CD4-positive, alpha-beta T cell treated with Interleukin-6 at 100 ng/mL for 8 hours (primary cell): ENCODE results near the gene GAS7.

ENCODE experiments used
- DNase-seq: peaks from one replicate; pipeline ENCODE4 v3.0.0-alpha.2; 2020; ENCODE audit warnings: mixed read lengths, low spot score

Gene GAS7

DNA sequence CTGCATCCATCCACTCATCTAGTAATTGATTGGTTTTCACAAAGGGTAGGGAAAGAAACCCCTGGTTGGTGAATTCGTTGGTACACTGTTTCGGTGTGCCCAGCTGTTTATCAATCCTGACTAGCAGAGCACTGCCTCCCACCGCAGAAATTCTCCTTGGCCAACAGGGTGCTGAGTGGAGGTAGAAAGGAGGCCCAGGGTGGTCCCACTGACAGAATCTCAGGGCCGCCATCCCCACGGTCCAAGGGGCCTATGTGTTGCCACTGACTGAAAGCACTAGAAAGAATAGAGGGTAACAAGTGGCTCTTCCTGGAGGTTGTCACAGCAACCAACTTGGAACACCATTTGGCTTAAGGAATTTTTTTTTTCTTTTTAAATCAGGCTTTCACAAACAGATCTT is 284.9 kb downstream of the GAS7 start:
- DNase-seq = no peak

DNA sequence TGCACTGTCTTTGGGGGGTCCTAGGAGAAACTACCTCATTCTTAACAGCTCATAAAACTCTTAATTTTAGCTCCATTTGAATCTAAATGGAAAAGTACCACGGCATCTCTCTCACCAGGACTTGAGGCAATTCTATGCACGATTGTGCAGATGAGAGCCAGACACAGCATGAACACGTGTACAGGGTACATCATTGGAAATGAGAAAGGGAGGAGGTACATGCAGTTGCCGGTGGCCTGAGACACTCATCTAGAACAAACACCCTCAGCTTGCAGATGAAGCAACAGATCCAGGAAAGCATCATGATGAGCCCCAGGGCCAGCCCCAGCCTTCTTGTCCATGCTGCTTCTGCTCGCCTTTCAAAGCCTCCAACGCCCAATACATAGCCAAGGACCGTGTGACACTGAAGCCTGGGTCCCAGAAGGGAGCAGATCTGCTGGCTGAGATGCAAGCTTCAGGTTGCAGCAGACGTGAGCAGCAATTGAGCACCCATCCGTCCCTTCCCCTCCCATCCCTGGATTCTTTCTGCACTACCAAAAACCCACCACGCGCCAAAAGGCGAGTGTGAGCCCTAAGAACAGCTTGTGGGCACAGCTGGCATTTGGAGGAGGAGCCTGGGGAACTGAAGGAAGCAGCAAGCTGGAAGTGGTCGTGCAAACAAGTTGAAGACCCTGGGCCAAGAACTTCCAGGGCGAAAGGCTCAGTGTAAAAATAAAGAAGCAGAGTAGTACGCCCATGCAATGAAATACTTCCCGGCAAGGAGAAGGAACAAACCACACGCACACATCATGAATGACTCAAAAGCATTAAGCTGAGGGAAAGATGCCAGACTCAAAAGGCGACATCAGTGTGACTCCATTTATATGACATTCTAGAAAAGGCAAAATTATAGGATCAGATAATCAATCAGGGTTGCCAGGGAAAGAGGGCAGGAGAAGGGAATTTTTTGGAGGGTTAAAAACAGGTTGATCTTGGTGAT is 286.0 kb downstream of the GAS7 start:
- DNase-seq = no peak

DNA sequence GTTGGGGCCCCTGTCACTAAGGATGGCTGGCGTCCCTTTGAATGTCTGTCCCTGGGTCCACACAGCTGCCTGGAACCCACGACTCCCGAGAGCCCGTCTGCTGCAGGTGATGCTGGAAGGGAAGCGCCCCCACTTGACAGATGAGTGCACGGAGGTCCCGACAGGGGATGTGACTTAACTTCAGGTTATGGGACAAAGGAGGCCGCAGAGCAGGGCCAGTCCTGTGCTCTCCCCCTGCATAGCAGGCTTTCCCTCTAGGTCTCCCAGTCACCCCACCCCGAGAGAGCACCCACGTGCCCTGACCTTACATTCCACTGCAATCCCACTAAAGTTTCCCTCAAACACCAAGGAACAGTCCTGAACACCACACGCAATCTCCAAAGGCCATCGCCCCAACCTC is 287.3 kb downstream of the GAS7 start:
- no peak for DNase-seq

DNA sequence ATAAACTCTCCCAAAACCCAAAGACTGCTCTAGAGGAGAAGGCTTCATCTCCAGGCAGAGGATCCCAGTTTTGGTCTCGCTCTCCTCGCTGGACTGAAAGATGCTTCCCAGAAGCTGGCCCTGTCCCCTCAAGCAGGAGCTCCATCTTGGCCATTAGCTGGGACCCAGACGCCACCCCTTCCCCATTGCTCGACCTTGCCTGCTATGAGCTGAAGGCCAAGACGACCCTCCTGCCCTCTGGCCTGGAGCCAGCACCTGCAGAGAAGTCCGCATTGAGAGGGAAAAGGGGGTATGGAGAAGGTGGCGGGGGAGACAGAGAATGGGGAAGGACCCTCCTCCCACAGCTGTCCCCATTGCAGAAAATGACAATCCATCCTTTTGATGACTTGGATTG is 289.8 kb downstream of the GAS7 start:
- no peak for DNase-seq

DNA sequence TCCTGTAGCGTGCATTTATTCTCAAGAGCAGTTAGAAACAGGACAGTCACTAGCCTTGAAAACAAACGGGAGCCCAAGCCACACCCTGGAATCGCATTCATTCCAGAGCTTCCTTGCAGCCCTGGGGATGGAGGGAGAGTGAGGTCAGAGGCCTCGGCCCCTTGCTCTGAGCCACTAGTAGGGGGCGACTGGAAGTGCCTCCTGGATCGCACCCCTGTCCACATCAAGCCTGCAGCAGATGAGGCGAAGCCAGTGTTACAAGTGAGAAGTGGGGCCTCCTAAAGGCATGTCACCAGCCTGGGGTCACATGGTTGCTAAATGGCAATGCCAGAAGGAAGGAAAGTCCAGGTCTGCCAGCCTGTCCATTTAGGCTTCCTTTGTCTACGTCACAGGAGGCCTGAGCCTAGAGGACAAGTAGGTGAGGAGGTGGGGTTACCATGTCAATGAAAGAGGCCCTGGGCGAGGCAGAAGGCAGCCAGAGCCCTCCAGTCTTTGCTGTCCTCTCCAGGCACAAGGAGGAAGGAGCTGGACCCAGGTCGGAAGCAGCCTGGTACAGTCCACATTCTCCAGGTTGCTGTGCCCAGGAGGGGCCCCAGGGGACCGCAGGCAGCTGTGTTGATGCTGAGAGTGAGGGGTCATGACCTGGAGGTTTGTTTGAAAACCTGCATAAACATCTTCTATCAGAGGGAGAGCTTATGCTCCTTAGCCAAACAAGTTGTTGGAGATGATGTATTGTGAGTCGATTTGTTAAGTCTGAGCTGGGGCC is 290.3 kb downstream of the GAS7 start:
- no peak for DNase-seq

DNA sequence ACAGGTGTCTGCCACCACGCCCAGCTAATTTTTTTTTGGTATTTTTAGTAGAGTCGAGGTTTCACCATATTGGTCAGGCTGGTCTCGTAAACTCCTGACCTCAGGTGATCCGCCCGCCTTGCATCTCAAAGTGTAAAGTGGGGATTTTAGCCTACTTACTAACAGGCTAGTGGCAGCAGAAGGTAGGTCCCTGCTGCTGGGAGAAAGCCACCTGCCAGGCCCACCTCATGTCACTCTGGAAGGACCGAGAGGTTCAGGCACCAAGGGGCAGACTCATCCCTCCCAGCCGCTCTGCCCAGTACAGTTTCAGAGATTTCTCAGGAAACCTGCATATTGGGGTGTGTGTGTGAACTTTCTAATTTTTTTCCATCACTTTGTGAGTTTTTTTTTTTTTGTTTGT is 291.3 kb downstream of the GAS7 start:
- no peak for DNase-seq

DNA sequence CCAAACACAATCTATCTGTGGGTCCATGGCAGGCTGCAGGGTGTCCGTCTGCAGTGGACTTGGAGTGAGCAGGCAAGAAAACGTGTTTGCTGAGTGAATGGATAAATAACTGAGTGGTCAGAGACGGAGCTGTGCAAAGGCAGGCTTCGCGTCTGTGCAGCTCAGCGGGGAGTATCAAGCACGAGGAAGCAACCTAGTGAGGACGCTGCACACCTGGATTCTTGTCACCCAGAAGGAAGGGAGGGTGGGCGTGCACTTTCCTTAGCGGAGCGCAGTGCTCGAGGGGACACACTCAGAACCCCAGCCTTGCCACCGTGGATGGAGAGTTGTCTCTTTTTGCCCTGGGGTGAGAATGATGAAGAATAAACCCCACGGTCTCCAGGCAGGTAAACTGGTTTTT is 291.8 kb downstream of the GAS7 start:
- DNase-seq = no peak

DNA sequence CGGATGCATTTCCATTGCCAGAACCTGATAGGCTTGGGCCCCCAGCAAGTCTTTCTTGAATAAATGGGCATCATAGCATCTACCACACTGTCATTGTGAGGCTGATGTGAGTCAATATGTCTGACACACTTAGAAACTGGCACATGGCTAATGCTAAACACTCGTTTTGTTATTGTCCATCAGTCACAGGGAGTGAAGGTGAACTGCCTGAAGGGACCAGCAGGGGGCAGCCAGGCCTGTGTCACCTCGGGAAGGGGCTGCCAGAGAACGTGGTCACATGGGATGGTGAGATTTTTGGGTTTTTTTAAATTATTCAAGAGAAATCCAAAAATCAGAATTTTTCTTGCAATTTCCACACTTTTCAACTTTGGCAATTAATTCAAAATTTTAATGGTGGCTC is 292.5 kb downstream of the GAS7 start:
- DNase-seq = no peak

DNA sequence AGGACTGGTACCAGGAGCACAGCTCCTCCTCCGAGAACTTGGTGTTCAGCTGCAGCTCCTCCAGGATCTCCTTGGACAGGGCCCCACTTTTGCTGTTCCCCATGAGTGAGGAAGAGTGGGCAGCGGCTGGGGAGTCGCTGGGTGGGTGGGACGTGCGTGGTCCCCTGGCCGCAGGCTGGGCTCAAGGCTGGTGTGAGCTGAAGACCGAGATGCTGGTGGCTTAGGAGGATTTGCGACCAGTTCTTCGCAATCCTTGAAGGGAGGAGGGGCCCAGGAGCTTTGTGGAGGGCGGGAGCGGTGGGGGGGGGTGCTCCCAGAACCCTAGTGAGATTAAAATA is 293.4 kb downstream of the GAS7 start, which contains the start of gene RCVRN:
TSS of gene RCVRN (minus strand) at position 194 of the 338 bp plus-strand sequence. CDS start at position 103, 91 bp downstream.
- no peak for DNase-seq

DNA sequence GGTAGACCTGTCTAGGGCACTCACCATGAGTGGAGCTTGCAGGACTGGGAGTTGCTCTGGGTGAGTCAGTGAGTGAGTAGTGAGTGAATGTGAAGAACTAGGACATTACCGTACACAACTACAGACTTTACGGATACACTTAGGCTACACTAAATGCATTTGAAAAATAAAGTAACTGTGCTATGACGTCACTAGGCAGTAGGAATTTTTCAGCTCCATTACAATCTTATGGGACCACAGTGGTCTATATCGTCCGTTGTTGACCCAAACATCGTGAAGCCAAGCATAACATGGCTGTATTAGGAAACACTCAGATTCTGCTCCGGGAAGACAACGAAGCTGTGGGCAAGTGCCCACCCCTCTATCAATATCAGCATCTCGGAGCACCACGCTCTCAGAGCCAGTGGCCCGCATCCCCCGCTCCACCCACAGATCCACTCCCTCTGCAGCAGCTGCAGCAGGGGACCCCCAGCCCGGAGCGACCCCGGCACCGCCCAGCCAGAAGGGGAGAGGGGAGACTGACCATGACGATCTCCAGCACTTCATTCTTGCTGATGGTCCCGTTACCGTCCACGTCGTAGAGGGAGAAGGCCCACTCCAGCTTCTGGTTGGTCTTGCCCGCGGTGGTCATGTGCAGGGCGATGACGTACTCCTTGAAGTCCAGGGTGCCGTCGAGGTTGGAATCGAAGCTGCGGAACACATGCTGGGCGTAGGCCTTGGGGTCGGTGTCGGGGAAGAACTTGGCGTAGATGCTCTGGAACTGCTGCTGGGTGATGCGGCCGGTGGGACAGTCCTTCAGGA is 293.9 kb downstream of the GAS7 start:
- no peak for DNase-seq

DNA sequence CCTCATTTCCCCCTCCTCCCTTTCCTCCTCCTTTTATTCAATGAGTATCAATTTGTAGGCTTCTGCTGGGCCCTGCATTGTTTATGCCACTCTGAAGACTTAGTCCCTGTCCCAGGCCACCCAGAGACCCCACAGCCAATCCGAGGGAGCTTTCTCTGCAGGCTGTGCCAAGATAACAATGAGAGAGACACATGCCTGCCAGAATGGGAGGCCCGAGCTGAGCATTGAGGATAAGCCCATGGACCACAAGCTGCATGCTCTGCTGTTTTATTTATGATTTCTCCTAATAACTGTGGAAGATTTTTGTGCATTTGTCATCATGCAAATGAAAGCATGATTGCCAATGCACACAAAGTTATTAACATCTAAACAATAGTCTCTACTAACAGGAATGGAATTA is 296.3 kb downstream of the GAS7 start:
- no peak for DNase-seq

DNA sequence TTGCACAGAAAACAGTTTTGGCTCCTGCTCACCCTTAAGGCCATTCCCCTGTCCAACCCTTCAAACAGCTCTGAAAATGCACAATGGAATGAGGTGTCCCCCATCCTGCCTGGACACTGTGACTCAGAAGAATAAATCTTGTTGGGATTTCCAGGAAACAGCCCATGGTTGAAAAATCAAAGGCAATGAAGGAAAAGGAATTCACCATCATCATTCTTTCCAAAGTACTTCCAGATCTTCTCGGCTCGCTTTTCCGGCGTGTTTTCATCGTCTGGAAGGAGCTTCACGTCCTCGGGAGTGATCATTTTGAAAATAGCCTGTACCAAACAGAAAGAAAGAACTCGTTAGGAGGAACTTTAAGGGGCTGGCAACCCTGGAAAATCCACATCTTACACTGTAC is 297.6 kb downstream of the GAS7 start:
- no peak for DNase-seq

DNA sequence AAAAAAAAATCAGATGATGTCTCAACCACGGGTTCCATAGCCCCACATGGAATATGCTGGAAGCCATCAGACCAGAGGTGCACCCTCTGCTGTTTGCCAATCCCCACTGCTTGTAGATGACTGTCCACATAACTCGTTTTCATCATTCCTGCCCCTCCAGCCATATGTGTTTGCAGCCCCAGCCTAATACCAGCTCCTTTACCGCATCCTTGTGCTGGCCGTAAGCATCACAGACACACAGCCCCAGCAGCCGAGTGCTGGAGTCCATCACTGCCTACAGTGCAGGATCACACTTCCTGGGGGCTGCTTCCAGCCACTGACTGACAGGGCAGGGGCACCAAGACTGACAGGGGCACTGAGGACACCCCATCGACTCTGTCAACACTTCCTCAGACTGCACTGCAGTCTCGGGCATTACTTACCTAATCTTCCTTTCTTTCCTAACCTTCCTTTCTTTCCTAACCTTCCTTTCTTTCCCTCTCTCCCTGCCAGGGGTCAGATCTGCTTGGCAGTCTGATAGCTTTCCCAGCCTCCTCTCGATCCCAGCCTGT is 298.3 kb downstream of the GAS7 start:
- no peak for DNase-seq

DNA sequence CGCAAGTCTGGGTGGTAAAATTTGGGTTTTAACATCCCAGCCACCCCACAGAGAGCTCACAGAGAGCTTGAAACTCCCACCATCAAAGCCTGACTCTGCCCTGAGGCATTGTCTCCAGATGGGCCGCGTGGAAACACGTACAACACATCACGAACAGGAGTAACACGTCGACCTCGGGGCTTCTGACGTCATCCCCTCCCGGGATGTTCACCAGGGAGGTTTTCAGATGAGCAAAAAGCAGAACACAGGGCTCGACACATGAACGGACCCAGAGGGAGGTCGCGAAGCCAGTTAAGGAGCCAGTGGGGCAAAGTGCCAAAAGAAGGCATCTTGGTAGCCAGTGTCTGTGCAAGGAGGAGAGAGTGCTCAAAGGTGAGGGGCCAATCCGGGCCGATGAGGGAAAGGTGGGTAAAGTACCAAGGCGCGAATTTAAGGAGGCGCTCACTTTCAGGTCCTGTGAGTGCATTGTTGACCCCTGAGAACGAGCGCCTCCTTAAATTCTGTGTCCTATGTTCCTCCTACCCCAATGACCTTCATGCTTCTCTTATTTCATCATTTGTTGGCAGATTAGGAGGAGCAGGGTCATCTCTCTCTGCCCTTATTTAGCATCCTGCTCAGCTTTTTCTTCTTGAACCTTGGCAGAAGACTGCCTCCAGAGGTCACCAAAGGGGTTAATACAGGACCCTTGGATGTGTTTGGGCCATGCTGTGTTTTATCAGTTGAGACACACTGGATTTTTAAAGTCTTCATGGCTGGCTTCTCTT is 298.9 kb downstream of the GAS7 start:
- DNase-seq = no peak

DNA sequence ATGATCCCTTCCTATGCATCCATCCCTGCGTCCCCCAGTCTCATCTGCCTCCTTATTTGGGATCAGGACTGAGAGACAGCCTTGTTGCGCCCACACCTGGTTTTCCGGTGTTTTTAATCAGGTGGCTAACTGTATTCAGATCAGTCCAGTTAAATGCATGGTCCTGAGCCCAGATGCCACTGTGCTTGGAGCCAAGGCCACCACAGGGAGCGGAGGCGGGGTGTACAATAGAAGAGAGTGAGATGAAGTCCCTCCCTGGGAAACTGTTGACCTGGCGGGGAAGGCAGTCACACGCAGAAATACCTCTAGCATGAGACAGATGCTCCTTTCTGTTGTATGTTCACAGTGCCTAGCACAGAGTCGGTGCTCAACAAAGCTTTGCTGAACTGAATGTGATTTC is 299.6 kb downstream of the GAS7 start:
- DNase-seq = no peak

DNA sequence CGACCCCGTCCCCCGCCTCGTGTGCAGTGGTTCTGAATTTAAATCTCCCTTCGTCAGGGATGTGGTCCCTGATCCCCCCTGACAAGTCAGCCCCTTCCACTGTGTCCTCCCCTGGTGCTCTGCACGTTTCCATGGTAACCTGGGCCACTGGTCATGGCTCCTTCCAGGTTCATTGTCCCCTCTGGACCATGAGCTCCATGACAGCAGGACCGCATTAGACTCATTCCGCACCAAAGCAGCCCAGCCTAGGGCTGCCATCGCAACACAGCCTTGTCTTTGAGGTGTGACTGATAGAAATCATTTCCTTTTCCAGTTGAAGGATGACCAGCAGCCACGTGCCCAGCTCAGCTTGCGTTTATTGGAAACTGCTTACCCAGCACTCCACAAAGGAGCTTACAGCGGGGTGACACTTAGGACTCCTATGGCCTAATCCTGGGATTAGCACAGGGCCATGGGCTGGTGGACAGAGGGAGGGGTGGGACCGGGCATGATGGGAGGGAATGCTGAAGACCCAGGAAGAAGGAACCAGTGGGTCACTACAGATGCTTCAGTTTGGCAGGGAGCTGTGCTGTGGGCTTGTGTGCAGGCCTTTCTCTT is 300.9 kb downstream of the GAS7 start:
- no peak for DNase-seq

DNA sequence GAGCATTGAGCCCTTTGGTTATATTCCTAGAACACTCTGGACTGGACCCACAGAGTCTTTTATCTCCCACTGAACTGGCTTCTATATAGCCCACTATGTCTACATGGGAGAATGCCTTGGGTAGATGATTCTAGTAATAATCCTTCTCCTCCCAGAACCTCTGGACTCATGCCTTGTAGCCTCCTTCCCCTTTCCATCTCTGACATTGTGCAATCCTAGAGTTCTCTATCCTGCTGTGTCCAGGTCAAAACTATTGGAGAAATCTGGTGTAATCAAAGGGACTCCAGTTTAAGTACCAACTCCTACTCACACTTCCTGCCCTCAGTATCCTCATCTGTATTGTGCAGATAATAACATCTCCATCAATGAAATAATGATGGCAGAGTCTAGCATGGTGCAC is 302.5 kb downstream of the GAS7 start:
- DNase-seq = no peak

DNA sequence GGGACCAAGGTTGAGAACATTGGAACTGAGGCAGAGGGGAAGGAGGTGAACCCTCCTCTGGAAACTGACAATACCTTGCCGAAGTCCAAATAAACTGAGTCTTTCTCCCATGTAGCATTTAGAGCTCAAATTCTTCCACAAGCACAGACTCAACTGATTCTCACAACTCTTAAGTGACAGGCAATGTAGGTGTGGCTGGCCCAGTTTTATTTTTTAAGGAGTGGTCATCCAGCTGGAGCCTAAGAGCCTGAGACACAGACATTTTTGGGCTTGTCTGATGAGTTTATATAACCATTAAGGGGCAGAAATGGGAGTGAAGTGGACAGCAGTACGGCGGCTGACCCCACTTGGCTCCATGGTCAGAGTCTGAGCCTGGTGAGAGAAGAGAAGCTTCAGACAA is 304.2 kb downstream of the GAS7 start:
- DNase-seq = no peak

DNA sequence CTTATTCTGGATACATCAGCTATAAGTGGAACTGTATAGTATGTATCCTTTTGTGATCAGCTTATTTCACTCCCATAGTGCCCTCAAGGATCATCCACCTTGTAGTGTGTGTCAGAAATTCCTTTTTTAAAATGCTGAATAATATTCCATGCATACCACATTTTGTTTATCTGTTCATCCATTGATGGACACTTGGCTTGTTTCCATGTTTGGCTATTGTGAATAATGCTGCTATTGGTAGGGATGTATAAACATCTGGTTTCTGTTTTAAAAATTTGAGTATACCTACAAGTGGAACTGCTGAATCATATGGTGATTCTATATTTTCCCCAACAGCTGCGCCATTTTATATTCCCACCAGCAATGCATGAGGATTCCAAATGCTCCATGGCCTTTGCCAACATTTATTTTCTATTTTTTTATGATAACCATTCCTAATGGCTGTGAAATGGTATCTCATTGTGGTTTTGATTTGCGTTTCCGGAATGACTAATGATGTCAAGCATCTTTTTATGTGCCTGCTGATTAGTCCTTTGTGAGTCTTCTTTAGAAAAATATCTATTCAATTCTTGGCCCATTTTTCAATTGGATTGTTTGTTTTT is 304.9 kb downstream of the GAS7 start:
- no peak for DNase-seq

DNA sequence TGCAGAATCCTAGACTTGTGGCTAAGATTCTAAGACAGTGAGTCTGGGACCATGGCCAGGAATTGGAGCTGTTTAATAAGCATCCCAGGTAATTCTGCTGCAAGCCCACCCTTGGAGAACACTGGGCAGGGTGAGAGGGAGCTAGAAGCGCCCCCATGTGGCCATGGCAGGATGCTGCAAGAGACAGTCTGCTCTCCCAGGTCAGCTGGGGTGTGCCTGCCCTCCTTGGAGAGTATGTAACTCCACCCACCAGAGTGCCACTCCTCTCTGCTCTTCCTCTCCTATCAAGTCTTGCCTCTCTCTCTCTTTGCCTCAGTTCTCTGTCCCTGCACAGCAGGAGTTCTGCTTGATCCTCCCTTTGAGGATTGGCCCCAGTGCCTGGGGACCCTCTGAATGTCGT is 308.3 kb downstream of the GAS7 start:
- DNase-seq = no peak

DNA sequence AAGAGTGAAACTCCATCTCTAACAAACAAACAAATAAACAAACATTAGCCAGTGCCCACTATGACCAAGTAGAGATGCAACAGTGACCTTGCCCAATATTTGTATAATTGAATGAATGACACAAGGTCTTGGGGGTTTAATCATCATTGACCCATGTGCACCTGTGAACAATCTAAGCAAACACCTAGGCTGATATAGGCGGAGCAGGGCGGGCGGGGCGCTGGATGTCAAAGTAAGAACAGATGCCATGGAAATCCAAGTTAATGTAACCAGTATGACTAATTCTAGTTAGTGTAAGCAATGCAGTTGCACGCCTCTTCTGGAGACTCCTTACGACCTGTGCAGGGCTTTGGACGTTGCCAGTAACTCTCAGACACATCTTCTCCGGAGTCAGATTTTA is 310.9 kb downstream of the GAS7 start:
- DNase-seq = no peak
